ENCODE data around the gene KRTAP9-4. TPM values are rescaled to one million over a fixed set of nuclear protein-coding genes. Genes with fewer than 3 reads are reported as not detected.
"Not testable (repeated sequence)": the region's sequence is repeated elsewhere in the genome, so short reads cannot be mapped to it uniquely, and the experiment has no call there.

Gene KRTAP9-4
- total RNA-seq, 1 experiment from 2014 or later: not detected

DNA sequence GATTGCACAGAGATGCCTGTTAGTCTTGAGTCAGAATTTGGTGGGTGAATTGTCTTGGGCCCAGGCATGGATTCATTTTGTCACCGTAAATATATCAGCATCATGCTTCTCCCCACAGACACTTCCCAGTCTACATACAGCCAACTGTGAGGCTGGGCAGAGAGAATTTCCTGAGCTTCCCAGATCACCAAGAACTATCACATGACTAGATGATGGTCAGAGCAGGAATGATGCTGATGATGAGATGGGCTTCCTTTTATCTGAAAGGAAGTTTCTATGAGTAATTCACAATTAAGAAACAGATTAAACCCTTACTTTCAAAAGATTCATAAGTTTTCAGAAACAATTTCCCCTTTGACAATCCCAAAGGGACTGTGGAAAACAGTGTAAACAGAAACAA lies 5.4 kb downstream of the KRTAP9-4 start:
- Histone ChIP-seq H3K27ac (ENCODE audit: low read depth, low read length) (no peak overlapping the region), H3K9ac (ENCODE audit: low read length) (no peak overlapping the region), H4K20me1 (ENCODE audit: insufficient read depth) (no peaks in the 10 kb centered on the region), H3K27me3 (ENCODE audit: insufficient read depth, low read length) (no peaks in the 10 kb centered on the region), H3K9me3 (ENCODE audit: control insufficient read depth in 1 of 2, insufficient read depth in 1 of 2, low read depth in 1 of 2, low read length in 2 of 2) (no peaks in the 10 kb centered on the region), H3K9me2 (ENCODE audit: insufficient read depth) (no peaks in the 10 kb centered on the region), H3K4me3 (replicated peaks in 1 of 2; ENCODE audit: low read depth in 1 of 2, low read length in 2 of 2) (no peak overlapping the region), H3K36me3 (ENCODE audit: control insufficient read depth in 1 of 2, insufficient read depth in 2 of 2, low read length in 2 of 2) (no peaks in the 10 kb centered on the region), H3K4me1 (ENCODE audit: control insufficient read depth in 1 of 2, insufficient read depth in 2 of 2, low read length in 2 of 2) (no peaks in the 10 kb centered on the region), H3K4me2 (ENCODE audit: low read length) (no peak overlapping the region), H2AFZ (ENCODE audit: low read depth, low read length, poor library complexity, severe bottlenecking) (no peak overlapping the region), H3K79me2 (ENCODE audit: insufficient read depth, low read length) (no peaks in the 10 kb centered on the region)
- ChIA-PET RAD21 (ENCODE audit: low non-redundant PET in 1 of 2, low total read pairs in 2 of 2, uncharacterized antibody in 2 of 2, unreplicated experiment in 2 of 2) (no interaction called here), CTCF (no interaction called here), POLR2A (no interaction called here)
- TF ChIP-seq, protein P1, sequence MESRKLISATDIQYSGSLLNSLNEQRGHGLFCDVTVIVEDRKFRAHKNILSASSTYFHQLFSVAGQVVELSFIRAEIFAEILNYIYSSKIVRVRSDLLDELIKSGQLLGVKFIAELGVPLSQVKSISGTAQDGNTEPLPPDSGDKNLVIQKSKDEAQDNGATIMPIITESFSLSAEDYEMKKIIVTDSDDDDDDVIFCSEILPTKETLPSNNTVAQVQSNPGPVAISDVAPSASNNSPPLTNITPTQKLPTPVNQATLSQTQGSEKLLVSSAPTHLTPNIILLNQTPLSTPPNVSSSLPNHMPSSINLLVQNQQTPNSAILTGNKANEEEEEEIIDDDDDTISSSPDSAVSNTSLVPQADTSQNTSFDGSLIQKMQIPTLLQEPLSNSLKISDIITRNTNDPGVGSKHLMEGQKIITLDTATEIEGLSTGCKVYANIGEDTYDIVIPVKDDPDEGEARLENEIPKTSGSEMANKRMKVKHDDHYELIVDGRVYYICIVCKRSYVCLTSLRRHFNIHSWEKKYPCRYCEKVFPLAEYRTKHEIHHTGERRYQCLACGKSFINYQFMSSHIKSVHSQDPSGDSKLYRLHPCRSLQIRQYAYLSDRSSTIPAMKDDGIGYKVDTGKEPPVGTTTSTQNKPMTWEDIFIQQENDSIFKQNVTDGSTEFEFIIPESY (IDR thresholded peaks at IDR 0.05; ENCODE audit: extremely low read depth, insufficient replicate concordance, low read length): no peak
- TF ChIP-seq ELF1 (IDR thresholded peaks at IDR 0.05; ENCODE audit: borderline replicate concordance, low read depth): no peak
- TF ChIP-seq EGR1 (IDR thresholded peaks at IDR 0.05; ENCODE audit: low read depth): no peak
- TF ChIP-seq CTCF (IDR thresholded peaks at IDR 0.05 in 2 of 3, conservative IDR thresholded peaks at IDR 0.05 in 1 of 3; ENCODE audit: borderline replicate concordance in 1 of 3, insufficient read depth in 1 of 3, low read depth in 2 of 3, low read length in 2 of 3): no peak
- TF ChIP-seq TCF7L2 (IDR thresholded peaks at IDR 0.05; ENCODE audit: borderline replicate concordance, extremely low read depth, insufficient read depth, insufficient read length): no peak
- TF ChIP-seq SIN3A (IDR thresholded peaks at IDR 0.05; ENCODE audit: low read depth): no peak
- no peak for TF ChIP-seq EZH2 (IDR thresholded peaks at IDR 0.05)
- TF ChIP-seq CEBPB (IDR thresholded peaks at IDR 0.05; ENCODE audit: low read depth): no peak
- no peak for TF ChIP-seq ZNF274 (IDR thresholded peaks at IDR 0.05; ENCODE audit: low read depth, low read length)
- TF ChIP-seq MAX (IDR thresholded peaks at IDR 0.05): no peak
- no peak for TF ChIP-seq RAD21 (IDR thresholded peaks at IDR 0.05; ENCODE audit: low read depth)
- no peak for TF ChIP-seq EZH2phosphoT487 (IDR thresholded peaks at IDR 0.05; ENCODE audit: borderline replicate concordance)
- TF ChIP-seq YY1 (IDR thresholded peaks at IDR 0.05; ENCODE audit: extremely low read depth, insufficient replicate concordance, low read depth, low read length): no peak
- TF ChIP-seq SRF (IDR thresholded peaks at IDR 0.05; ENCODE audit: low read depth): no peak
- no peak for TF ChIP-seq SP1 (IDR thresholded peaks at IDR 0.05; ENCODE audit: low read depth)
- TF ChIP-seq JUND (IDR thresholded peaks at IDR 0.05): no peak
- ATAC-seq: no peak
- intact Hi-C loops (cut with micrococcal nuclease): no loop called here
- no peak for DNase-seq (ENCODE audit: low read depth, low spot score)
- BruUV-seq (replicated peaks): no TSS peak

- H3K79me2 ChIP-seq (ENCODE audit: insufficient read depth, low read length); POLR2A ChIA-PET; H3K27ac ChIP-seq (ENCODE audit: low read depth, low read length); H3K9me3 ChIP-seq (ENCODE audit: control insufficient read depth in 1 of 2, insufficient read depth in 1 of 2, low read depth in 1 of 2, low read length in 2 of 2); H3K9ac ChIP-seq (ENCODE audit: low read length); H3K4me1 ChIP-seq (ENCODE audit: control insufficient read depth in 1 of 2, insufficient read depth in 2 of 2, low read length in 2 of 2); ATAC-seq; RAD21 ChIA-PET (ENCODE audit: low non-redundant PET in 1 of 2, low total read pairs in 2 of 2, uncharacterized antibody in 2 of 2, unreplicated experiment in 2 of 2); CTCF ChIA-PET; H3K4me3 ChIP-seq (replicated peaks in 1 of 2; ENCODE audit: low read depth in 1 of 2, low read length in 2 of 2); BruUV-seq (replicated peaks); DNase-seq (ENCODE audit: low read depth, low spot score); H3K36me3 ChIP-seq (ENCODE audit: control insufficient read depth in 1 of 2, insufficient read depth in 2 of 2, low read length in 2 of 2); H2AFZ ChIP-seq (ENCODE audit: low read depth, low read length, poor library complexity, severe bottlenecking); H3K4me2 ChIP-seq (ENCODE audit: low read length); H3K27me3 ChIP-seq (ENCODE audit: insufficient read depth, low read length); intact Hi-C loops (cut with micrococcal nuclease); H3K9me2 ChIP-seq (ENCODE audit: insufficient read depth); H4K20me1 ChIP-seq (ENCODE audit: insufficient read depth): not testable (repeated sequence)
Measured at GRCh38 chr17:41255381-41256290, 6.1 kb downstream of the KRTAP9-4 start, which contains the start of gene KRTAP9-9. Gene KRTAP9-9, plus strand, starts transcription at chr17:41255384.

All from HCT116 (cell line).